Measurements from ENCODE around the gene E4F1. TPM values are rescaled to one million over a fixed set of nuclear protein-coding genes. Genes with fewer than 3 reads are reported as not detected.

E4F1 gene
- total RNA-seq, 1 experiment from 2014 or later: 10.5 TPM

- no peak for DNase-seq (ENCODE audit: low read depth)
Measured at GRCh38 chr16:2275476-2276367, 52.3 kb downstream of the E4F1 start.

- DNase-seq (ENCODE audit: low read depth): no peak
Measured at GRCh38 chr16:2276368-2277195, 53.2 kb downstream of the E4F1 start.

GRCh38 chr16:2277466-2278271 lies 54.3 kb downstream of the E4F1 start:
- no peak for DNase-seq (ENCODE audit: low read depth)

GRCh38 chr16:2278272-2278608 lies 54.8 kb downstream of the E4F1 start:
- DNase-seq (ENCODE audit: low read depth): no peak

GRCh38 chr16:2278956-2279800 lies 55.8 kb downstream of the E4F1 start:
- DNase-seq (ENCODE audit: low read depth): no peak

- no peak for DNase-seq (ENCODE audit: low read depth)
Measured at GRCh38 chr16:2280461-2280860, 57.1 kb downstream of the E4F1 start.

GRCh38 chr16:2280981-2281542 lies 57.7 kb downstream of the E4F1 start:
- DNase-seq (ENCODE audit: low read depth): no peak

- DNase-seq (ENCODE audit: low read depth): no peak
Measured at GRCh38 chr16:2282262-2282661, 58.9 kb downstream of the E4F1 start.

- no peak for DNase-seq (ENCODE audit: low read depth)
Measured at GRCh38 chr16:2282866-2283555, 59.6 kb downstream of the E4F1 start.

- no peak for DNase-seq (ENCODE audit: low read depth)
Measured at GRCh38 chr16:2284001-2284770, 60.8 kb downstream of the E4F1 start.

- no peak for DNase-seq (ENCODE audit: low read depth)
Measured at GRCh38 chr16:2284797-2285576, 61.6 kb downstream of the E4F1 start.

Other genes with a start within 250 kb of the E4F1 start
- gene NOXO1, start 242.1 kb upstream of the E4F1 start, total RNA-seq (2014; rRNA removed; shearing (Covaris generic)): not detected in 2 replicates
- 6.7 and 16.5 TPM in 2 replicates for gene GFER, start 239.4 kb upstream of the E4F1 start, total RNA-seq (2014; rRNA removed; shearing (Covaris generic))
- 5.5 and 6.6 TPM in 2 replicates for gene SYNGR3, start 233.6 kb upstream of the E4F1 start, total RNA-seq (2014; rRNA removed; shearing (Covaris generic))
- gene ZNF598, start 213.8 kb upstream of the E4F1 start, total RNA-seq (2014; rRNA removed; shearing (Covaris generic)): 9.7 and 13.6 TPM in 2 replicates
- gene NPW, start 203.8 kb upstream of the E4F1 start, total RNA-seq (2014; rRNA removed; shearing (Covaris generic)): 0.20 and 0.24 TPM in 2 replicates
- 49.0 and 51.1 TPM in 2 replicates for gene NHERF2, start 196.7 kb upstream of the E4F1 start, total RNA-seq (2014; rRNA removed; shearing (Covaris generic))
- gene NTHL1, start 175.8 kb upstream of the E4F1 start, total RNA-seq (2014; rRNA removed; shearing (Covaris generic)): 24.8 and 48.2 TPM in 2 replicates
- 19.0 and 19.5 TPM in 2 replicates for gene TSC2, start 175.6 kb upstream of the E4F1 start, total RNA-seq (2014; rRNA removed; shearing (Covaris generic))
- gene PKD1, start 87.7 kb upstream of the E4F1 start, total RNA-seq (2014; rRNA removed; shearing (Covaris generic)): 19.1 and 29.9 TPM in 2 replicates
- gene RAB26, start 75.0 kb upstream of the E4F1 start, total RNA-seq (2014; rRNA removed; shearing (Covaris generic)): 0.20 and 0.72 TPM in 2 replicates
- 47.7 and 57.2 TPM in 2 replicates for gene TRAF7, start 67.8 kb upstream of the E4F1 start, total RNA-seq (2014; rRNA removed; shearing (Covaris generic))
- not detected in 2 replicates for gene CASKIN1, start 27.0 kb upstream of the E4F1 start, total RNA-seq (2014; rRNA removed; shearing (Covaris generic))
- gene MLST8, start 18.1 kb upstream of the E4F1 start, total RNA-seq (2014; rRNA removed; shearing (Covaris generic)): 19.9 and 23.4 TPM in 2 replicates
- gene BRICD5, start 12.7 kb upstream of the E4F1 start, total RNA-seq (2014; rRNA removed; shearing (Covaris generic)): 0.96 and 0.98 TPM in 2 replicates
- 14.1 and 21.0 TPM in 2 replicates for gene PGP, start 8.8 kb upstream of the E4F1 start, total RNA-seq (2014; rRNA removed; shearing (Covaris generic))
- gene DNASE1L2, start 12.9 kb downstream of the E4F1 start, total RNA-seq (2014; rRNA removed; shearing (Covaris generic)): 0.39 and 0.60 TPM in 2 replicates
- gene ECI1, start 28.0 kb downstream of the E4F1 start, total RNA-seq (2014; rRNA removed; shearing (Covaris generic)): 36.5 and 45.3 TPM in 2 replicates
- gene RNPS1, start 44.5 kb downstream of the E4F1 start, total RNA-seq (2014; rRNA removed; shearing (Covaris generic)): 148 and 155 TPM in 2 replicates
- gene ABCA3, start 117.1 kb downstream of the E4F1 start, total RNA-seq (2014; rRNA removed; shearing (Covaris generic)): 0.20 and 0.60 TPM in 2 replicates
- 37.4 and 38.3 TPM in 2 replicates for gene CCNF, start 205.9 kb downstream of the E4F1 start, total RNA-seq (2014; rRNA removed; shearing (Covaris generic))
- 10.2 and 21.7 TPM in 2 replicates for gene TEDC2, start 236.5 kb downstream of the E4F1 start, total RNA-seq (2014; rRNA removed; shearing (Covaris generic))
- not detected in 2 replicates for gene NTN3, start 247.7 kb downstream of the E4F1 start, total RNA-seq (2014; rRNA removed; shearing (Covaris generic))